ENCODE measurements around the gene PEPD.
A peak's percentile ranks its signal among the peaks of the same experiment; 100 is the strongest.

PEPD gene

DNA sequence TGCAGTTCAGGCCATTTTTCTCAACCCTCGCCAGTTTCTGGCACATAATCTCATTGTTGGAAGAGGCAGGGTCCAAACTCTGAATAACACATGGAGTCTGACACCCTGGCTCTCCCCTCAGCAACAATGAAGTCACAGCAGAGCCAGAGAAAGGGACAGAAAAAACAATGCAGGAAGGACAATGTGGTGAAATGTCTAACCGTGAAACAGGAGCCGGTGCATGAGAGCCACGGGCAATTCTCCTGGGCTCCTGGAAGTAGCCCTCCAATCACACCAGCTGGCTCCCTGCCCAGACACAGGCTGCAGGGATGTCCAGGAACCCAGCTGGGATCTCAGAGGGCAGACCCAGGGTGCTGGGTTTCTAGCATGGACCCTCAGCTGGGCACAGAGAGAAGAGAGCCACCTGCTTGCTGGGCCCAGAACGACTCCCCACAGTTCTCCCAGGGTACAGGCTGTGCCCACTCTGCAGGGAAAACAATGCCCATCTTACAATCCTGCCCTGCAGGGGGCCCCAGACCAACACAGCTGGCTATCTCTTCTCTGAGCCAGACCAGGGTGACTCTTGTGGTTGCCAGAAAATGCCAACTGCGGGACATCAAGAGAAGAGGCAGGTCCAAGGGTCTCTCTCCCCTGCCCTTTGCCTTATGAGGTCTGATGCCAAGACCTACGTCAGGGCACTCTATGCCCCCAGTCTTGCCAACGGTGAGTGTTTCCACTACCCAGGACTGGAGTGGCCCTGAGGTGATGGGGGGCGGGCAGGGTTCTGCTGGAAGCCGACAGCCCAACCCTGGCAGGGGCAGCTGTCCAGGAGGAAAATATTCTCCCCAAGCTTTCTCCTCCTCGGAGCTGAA lies 83.5 kb downstream of the PEPD start:
- DNase-seq: peak in 9 of 14 donors; percentile 19 to 72 (median 43)

DNA sequence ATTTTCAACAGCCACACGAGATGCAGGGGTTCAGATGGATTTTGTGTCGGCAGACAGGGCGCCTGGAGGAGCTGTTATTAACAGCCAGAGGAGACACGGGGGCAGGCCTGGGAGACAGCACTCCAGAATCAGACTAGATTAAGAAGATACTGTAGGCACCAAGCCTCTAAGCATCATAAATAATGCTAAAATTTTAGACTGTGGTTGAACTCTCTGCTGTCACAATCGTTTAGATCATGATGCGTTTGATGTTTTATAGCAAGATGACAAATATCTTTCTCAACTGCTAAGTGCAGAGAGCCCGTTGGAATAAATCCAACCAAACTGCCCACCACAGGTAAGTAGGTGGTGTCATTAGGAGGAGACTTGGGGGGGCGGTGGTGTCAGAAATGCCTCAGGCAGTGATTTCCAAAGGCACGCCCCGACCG lies 84.2 kb downstream of the PEPD start:
- DNase-seq: no peak

DNA sequence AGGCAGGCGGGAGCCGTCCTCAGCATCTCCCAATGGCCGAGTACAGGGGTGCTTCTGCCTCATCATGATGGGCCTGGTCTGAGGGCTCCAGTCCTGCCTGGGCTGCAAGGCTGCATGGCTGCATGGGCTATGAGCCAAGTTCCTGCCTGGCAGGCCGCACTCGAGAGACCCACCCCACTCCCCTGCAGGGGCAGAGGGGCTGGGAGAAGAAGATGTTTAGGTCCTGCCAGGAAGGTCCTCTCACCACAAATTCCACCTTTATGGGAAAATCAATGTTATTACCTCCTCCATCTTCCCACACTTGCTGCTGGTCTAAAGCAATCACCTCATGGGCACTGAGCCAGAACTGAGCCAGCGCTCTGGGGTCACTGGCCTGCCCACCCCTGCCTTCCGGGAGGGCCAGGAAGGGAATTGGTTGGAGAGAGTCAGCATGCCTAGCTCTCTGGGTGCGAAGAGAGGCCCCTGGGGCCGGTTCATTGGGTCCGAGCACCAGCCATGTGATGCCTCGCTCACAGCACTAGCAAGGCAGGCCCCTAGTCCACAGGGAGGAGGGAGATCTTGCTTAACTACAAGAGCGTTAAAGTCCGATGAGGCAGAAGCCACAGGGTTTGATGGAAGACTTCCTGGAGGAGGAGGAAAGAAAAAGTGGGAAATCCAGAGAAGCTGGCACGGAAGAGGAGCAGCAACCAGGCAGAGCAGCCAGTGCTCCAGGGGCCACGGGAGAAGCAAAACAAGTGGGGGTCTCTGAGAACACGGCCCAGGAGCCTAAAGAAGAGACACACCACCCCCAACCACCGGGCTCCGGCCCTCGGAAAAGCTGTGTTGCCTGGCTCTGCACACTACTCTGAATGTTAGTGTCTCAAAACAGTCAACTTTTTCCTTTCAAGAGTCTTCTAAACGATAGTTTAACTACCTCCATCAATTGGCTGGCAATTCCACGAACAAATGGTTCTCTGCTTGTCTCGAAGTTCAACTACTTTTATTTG lies 84.9 kb downstream of the PEPD start:
- no peak for DNase-seq

DNA sequence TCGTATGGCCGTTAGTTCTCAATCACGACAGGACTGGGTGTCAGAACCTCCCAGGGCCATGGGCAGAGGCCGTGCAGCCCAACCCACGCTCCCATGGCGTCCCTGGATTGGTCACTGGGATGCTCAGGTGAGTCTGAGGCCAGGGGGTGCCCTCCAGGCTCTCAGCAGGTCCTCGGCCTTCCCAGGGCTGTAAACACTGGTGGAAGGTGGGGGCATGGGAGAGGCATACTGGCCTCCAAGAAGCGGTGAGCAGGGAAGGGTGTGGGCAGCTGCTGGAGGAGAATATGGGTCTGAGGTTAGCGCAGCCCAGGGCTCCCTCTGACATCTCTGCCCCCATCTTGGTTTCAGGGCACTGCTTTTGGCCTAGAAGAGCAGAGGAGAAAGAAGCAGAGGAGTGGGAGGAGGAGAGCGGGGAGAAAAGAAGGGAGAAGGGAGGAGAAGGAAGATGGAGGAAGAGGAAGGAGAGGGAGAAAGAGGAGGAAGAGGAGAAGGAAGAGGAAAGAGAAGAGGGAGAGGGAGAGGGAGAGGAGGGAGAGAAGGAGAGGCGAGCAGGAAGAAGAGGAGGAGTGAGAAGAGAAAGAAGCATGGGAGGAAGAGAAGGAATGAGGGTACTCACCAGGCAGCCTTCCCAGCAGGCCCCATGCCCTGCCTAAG lies 85.8 kb downstream of the PEPD start:
- no peak for DNase-seq

GRCh38 chr19:33434886-33435705 lies 86.5 kb downstream of the PEPD start:
- DNase-seq: no peak

- DNase-seq: no peak
These were observed 87.3 kb downstream of the PEPD start for GRCh38 chr19:33434069-33434885.

DNA sequence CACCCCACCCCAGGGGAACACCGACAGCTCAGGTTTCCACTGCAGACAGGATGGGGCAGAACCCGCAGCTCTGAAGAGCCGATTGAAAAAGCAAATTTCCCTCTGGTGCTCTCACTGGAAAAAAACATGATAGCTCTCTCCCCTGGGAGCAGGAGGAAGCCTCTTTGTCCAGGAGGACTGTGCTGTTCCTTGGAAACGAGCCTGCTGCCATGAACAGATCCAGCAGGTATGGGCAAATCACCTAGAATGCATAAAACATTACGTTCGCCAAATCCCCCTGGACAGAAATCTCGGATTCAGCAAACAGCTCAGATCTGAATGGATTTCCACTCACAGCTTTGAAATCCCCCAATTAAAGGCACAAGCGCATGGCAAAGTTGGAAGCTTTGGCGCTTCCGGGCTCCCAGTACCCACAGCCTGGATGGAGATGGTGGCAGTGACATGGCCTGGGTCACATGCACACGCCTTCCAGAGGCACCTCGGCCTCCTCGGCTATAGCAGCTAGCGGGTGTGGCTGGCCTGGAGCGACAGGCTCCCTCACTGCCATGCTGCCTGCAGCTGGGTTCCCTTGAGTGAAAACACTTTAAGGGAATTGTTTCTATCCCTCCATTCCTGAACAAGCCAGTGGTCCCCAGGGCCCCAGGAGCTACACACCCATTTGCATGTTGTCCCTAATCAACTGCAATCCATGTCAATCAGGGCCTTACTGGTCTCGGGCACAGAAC lies 89.0 kb downstream of the PEPD start:
- DNase-seq: no peak

GRCh38 chr19:33432015-33432414 lies 89.6 kb downstream of the PEPD start:
- DNase-seq: no peak

DNA sequence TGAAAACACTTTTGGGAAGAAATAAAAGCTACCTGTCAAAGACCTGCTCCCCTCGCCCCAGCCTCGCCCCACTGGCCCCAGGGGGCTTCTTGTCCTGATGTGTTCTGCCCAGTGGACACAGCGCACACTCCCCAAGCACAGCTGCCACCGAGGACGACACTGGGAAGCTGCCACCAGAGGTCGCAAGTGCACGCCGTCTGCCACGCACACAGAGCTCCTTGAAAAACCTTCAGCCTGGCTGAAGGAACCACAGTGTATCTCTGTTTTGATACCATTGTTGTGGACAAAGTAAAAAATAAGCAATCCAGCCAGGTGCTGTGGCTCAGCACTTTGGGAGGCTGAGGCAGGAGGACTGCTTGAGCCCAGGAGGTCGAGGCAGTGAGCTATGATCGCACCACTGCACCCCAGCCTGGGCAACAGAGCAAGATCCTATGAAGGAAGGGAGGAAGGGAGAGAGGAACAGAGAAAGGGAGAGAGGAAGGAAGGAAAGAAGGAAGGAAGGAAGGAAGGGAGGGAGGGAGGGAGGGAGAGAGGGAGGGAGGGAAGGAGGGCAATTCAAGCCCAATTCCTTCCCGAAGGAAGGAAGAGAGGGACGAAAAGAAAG lies 90.8 kb downstream of the PEPD start:
- peak in 12 of 14 donors; percentile 34 to 68 (median 56) for DNase-seq

DNA sequence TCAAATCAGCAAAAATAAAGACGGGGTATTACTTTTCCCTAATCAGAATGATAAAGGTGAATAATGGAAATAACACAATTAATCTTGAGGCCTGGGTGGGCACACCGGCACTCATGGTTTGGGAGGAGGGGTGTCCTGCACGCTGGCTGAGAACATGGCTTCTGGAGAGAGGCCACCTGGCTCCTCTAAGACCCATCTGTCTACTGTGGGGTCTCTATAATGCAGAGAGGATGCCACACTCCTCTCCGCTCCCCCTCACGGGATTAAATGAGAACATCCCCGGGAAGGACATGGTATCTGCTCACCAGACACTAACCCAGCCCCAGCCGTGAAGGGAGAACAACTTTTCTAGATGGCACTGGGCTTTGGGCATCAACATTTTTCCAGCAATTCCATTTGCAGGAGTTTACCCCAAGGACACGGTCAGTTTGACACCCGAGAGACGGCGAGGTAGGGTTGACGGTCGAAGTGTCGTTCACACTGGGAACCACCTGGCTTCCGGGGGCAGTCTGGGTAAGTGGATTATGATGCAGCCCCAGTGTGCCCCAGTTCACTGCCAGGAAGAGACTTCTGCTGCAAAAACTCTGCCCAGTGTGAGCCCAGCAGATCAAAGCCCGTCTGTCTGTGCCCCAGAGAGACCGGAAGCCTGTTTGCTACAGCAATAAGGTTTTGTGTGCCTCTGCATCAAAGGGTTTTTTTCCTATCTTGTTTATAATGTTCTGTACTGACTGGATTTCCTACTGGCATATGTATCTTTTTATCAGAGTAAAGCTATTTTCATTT lies 91.5 kb downstream of the PEPD start:
- DNase-seq: peak in 2 of 14 donors; percentile 54 to 59

- no peak for DNase-seq
These were observed 92.9 kb downstream of the PEPD start for GRCh38 chr19:33428627-33429125.

DNA sequence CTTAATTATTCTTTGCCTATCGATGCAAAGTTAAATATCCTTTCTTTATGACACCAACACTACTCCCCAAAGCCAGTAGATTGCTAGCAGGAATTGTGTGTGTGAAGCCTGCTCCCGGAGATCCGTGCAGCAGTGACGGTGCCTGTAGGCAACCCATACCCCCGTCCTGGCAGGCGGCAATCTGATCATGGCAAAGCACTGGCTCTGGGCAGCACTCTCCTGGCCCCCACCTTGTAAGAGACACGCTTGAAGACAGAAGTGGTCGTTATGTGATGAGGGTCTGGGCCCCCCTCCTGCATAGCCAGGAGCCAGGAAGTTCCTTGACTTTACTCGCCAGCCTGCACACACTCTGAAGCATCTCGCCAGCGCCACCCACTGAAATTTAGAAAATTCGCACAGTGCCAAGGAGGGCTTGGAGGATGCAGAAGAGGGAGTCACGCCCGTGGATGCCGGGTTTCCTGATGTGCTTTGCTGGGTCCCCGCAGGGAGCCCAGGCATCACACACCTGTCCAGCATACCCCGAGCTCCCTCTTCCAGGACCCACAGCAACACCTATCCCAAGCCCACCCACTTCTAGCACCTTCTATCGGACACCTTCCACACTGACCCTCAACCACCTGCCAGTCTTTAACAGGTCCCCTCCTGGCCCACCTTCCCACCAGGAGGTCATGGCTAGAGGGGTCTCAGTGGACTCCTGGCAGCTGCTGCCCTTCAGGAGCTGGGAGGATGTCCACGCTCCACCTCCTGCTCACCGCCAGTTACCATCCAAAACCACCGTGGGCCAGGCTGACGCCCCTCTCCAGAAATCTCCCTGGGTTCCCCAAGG lies 93.6 kb downstream of the PEPD start:
- no peak for DNase-seq

GRCh38 chr19:33426621-33427361 lies 94.8 kb downstream of the PEPD start:
- DNase-seq: peak in 1 of 14 donors; percentile 75

- peak in 1 of 14 donors; percentile 92 for DNase-seq
These were observed 97.4 kb downstream of the PEPD start for GRCh38 chr19:33424181-33424580.

DNA sequence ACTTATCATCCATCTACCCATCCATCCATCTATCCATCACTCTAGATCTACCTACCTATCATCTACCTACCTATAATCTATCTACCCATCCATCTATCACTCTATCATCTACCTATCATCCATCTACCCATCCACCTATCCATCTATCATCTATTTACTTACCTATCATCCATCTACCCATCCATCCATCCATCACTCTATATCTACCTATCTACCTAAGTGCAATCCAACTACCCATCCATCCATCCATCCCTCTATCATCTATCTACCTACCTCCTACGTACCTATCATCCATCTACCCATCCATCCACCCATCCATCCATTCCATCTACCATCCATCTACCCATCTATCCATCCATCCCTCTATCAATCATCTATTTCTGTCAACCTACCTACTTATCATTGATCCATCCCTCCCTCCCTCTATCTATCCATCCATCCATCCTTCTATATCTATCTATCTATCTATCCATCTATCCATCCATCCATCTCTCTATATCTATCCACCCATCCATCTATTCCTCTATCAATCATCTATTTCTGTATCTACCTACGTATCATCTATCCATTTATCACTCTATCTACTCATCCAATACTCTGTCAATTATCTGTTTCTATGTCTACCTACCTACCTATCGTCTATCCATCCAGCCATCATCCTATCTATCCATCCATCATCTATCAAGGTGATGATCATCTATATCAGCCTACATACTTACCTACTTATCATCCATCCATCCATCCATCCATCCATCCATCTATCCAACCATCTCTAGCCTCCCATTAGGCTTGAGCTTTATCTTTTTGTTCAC lies 99.0 kb downstream of the PEPD start:
- DNase-seq: no peak

DNA sequence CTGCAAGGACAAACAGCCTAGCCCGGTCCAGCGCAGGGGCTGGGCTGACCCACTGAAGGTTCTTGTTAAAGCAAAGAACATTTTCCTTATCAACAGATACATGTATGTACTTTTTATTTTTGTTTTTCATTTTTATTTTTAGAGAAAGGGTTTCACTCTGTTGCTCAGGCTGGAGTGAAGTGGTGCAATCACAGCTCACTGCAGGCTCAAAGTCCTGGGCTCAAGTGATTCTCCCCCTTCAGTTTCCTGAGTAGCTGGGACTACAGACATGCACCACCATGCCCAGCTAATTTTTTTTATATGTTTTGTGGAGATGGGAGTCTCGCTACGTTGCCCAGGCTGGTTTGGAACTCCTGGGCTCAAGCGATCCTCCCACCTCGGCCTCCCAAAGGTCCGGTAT lies 100.2 kb downstream of the PEPD start:
- DNase-seq: no peak

Measured in C1 segment of cervical spinal cord (tissue), 14 donors.